HG03025 (cell line): ENCODE measurements around the gene OR10G3.
"Not testable (repeated sequence)": the region's sequence is repeated elsewhere in the genome, so short reads cannot be mapped to it uniquely, and the experiment has no call there.

Experiments
- ATAC-seq: cut with Tn5 transposase; IDR thresholded peaks from one replicate; pipeline ENCODE4 v1.9.1; 2021; ENCODE audit warnings: mild to moderate bottlenecking, moderate library complexity; ENCODE audit not compliant: unreplicated experiment, low FRiP score

The OR10G3 gene

GRCh38 chr14:21579976-21580375 lies at the start of gene OR10G3:
TSS of gene OR10G3 (minus strand) at chr14:21580076. CDS start at chr14:21570744, 9,332 bp downstream.
- ATAC-seq: no peak

- ATAC-seq: no peak
These were observed 46.8 kb upstream of the OR10G3 start for GRCh38 chr14:21626491-21627230.

GRCh38 chr14:21617614-21618013 lies 37.7 kb upstream of the OR10G3 start:
- no peak for ATAC-seq

GRCh38 chr14:21614240-21614639 lies 34.4 kb upstream of the OR10G3 start:
- no peak for ATAC-seq

GRCh38 chr14:21612324-21612723 lies 32.4 kb upstream of the OR10G3 start:
- no peak for ATAC-seq

- ATAC-seq: not testable (repeated sequence)
These were observed 22.3 kb upstream of the OR10G3 start for GRCh38 chr14:21602181-21602580.

- no peak for ATAC-seq
These were observed 9.4 kb upstream of the OR10G3 start for GRCh38 chr14:21589317-21589716.

- ATAC-seq: no peak
These were observed 4.2 kb downstream of the OR10G3 start for GRCh38 chr14:21575661-21576060.

- ATAC-seq: no peak
These were observed 7.3 kb downstream of the OR10G3 start for GRCh38 chr14:21572604-21573003.

- ATAC-seq: no peak
These were observed 21.1 kb downstream of the OR10G3 start for GRCh38 chr14:21558703-21559170.

- no peak for ATAC-seq
These were observed 22.6 kb downstream of the OR10G3 start for GRCh38 chr14:21557084-21557901.

GRCh38 chr14:21556378-21557083 lies 23.3 kb downstream of the OR10G3 start:
- no peak for ATAC-seq

- no peak for ATAC-seq
These were observed 26.6 kb downstream of the OR10G3 start for GRCh38 chr14:21553266-21553665.

- ATAC-seq: not testable (repeated sequence)
These were observed 35.3 kb downstream of the OR10G3 start for GRCh38 chr14:21544588-21544987.

- ATAC-seq: no peak
These were observed 35.9 kb downstream of the OR10G3 start for GRCh38 chr14:21543963-21544362.

- no peak for ATAC-seq
These were observed 36.3 kb downstream of the OR10G3 start for GRCh38 chr14:21543521-21543960.

GRCh38 chr14:21541413-21542074 lies 38.3 kb downstream of the OR10G3 start:
- ATAC-seq: no peak

- ATAC-seq: no peak
These were observed 40.5 kb downstream of the OR10G3 start for GRCh38 chr14:21539189-21539940.

- ATAC-seq: no peak
These were observed 42.8 kb downstream of the OR10G3 start for GRCh38 chr14:21537090-21537424.
